HL-60/S4 treated with retinoic acid at 250 ng/mL for 4 days and 3 days (cell line): ENCODE measurements around the gene SLC2A13.
"Not testable (repeated sequence)": the region's sequence is repeated elsewhere in the genome, so short reads cannot be mapped to it uniquely, and the experiment has no call there.

Source experiments
- in situ Hi-C: fragments of 300-500 bp; cut with MboI; formaldehyde crosslinking; loops from 2 replicates; pipeline ENCODE4 v1.7.0; 2022; ENCODE audit warnings: low sequenced_read_pairs

Gene SLC2A13

GRCh38 chr12:39777465-39777864, 328.4 kb downstream of the SLC2A13 start:
- in situ Hi-C loops = no loop called here

- in situ Hi-C loops = loop anchor here (25.0 kb wide), 1 partner anchor 539 kb away; no protein-coding TSS in a partner anchor
Observed at GRCh38 chr12:39773266-39773665, 332.6 kb downstream of the SLC2A13 start.

- in situ Hi-C loops = loop anchor here (25.0 kb wide), 1 partner anchor 539 kb away; no protein-coding TSS in a partner anchor
Observed at GRCh38 chr12:39772821-39773259, 333.0 kb downstream of the SLC2A13 start.

GRCh38 chr12:39771456-39771855, 334.4 kb downstream of the SLC2A13 start:
- in situ Hi-C loops = loop anchor here (25.0 kb wide), 1 partner anchor 541 kb away; no protein-coding TSS in a partner anchor

GRCh38 chr12:39764944-39765560, 340.8 kb downstream of the SLC2A13 start:
- in situ Hi-C loops = loop anchor here (25.0 kb wide), 1 partner anchor 547 kb away; no protein-coding TSS in a partner anchor

GRCh38 chr12:39763890-39764169, 342.1 kb downstream of the SLC2A13 start:
- in situ Hi-C loops = loop anchor here (25.0 kb wide), 1 partner anchor 548 kb away; no protein-coding TSS in a partner anchor

GRCh38 chr12:39763071-39763889, 342.6 kb downstream of the SLC2A13 start:
- in situ Hi-C loops = loop anchor here (25.0 kb wide), 1 partner anchor 549 kb away; no protein-coding TSS in a partner anchor

- in situ Hi-C loops = loop anchor here (25.0 kb wide), 1 partner anchor 557 kb away; no protein-coding TSS in a partner anchor
Observed at GRCh38 chr12:39755478-39755877, 350.4 kb downstream of the SLC2A13 start.

GRCh38 chr12:39752482-39753137, 353.3 kb downstream of the SLC2A13 start:
- in situ Hi-C loops = loop anchor here (25.0 kb wide), 1 partner anchor 560 kb away; no protein-coding TSS in a partner anchor

GRCh38 chr12:39746151-39746550, 359.7 kb downstream of the SLC2A13 start:
- in situ Hi-C loops = not testable (repeated sequence)

GRCh38 chr12:39743655-39744054, 362.2 kb downstream of the SLC2A13 start:
- in situ Hi-C loops = no loop called here

- in situ Hi-C loops = no loop called here
Observed at GRCh38 chr12:39736406-39736805, 369.5 kb downstream of the SLC2A13 start.

- in situ Hi-C loops = no loop called here
Observed at GRCh38 chr12:39723831-39724230, 382.1 kb downstream of the SLC2A13 start.

- in situ Hi-C loops = no loop called here
Observed at GRCh38 chr12:39722504-39722903, 383.4 kb downstream of the SLC2A13 start.

GRCh38 chr12:39713552-39713951, 392.3 kb downstream of the SLC2A13 start:
- in situ Hi-C loops = no loop called here

GRCh38 chr12:39712334-39712733, 393.5 kb downstream of the SLC2A13 start:
- in situ Hi-C loops = no loop called here
